Cardiac fibroblast (primary cell): Measurements from ENCODE around the gene PLTP.

ENCODE experiments used
- DNase-seq, 2 donors: peaks; one replicate each; pipeline versions ENCODE4 v3.0.0 to v3.0.0-alpha.2; 2010; ENCODE audit warnings: low read depth in 2 of 2
- H3K4me3 ChIP-seq, 2 donors: replicated peaks in 1 of 2; 1 replicate in 1 of 2; 2 replicates in 1 of 2; pipeline ENCODE4 v1.5.1; 2011; ENCODE audit warnings: low read depth in 2 of 2, low read length in 2 of 2, mild to moderate bottlenecking in 2 of 2, moderate library complexity in 1 of 2
- TF ChIP-seq, protein P1 (sequence below): IDR thresholded peaks from one replicate; pipeline ENCODE4 v1.5.1; 2011; ENCODE audit warnings: low read depth, mild to moderate bottlenecking, low read length, inconsistent platforms

PLTP gene

DNA sequence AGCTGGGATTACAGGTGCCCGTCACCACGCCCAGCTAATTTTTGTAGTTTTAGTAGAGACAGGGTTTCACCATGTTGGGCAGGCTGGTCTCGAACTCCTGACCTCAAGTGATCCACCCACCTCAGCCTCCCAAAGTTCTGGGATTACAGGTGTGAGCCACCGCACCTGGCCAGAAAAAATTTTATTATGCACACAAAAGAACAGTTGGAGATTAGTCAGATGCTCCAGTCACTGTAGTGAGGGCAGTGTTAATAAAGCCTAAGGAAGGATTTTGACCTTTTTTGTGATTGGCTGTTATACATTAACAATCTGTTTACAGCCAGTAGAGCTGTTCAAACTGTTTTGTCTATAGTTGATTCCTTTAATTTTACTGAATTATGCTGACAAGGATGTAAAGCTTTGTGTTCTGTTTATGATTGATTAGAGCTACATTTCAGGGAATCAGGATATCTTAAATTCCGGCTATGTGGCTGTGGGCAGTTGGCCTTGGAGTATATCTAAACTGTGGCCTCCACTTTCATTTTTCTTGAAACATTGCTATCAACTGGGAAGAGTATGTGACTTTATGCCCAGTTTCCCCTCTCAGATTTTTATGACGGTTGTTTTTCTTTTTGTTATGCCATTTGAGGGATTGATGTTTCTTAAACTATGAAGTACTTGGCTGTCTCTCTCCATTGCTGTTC lies 44.7 kb downstream of the PLTP start:
- no peak overlapping the region for H3K4me3 ChIP-seq
- no peak for DNase-seq
- TF ChIP-seq, protein P1, sequence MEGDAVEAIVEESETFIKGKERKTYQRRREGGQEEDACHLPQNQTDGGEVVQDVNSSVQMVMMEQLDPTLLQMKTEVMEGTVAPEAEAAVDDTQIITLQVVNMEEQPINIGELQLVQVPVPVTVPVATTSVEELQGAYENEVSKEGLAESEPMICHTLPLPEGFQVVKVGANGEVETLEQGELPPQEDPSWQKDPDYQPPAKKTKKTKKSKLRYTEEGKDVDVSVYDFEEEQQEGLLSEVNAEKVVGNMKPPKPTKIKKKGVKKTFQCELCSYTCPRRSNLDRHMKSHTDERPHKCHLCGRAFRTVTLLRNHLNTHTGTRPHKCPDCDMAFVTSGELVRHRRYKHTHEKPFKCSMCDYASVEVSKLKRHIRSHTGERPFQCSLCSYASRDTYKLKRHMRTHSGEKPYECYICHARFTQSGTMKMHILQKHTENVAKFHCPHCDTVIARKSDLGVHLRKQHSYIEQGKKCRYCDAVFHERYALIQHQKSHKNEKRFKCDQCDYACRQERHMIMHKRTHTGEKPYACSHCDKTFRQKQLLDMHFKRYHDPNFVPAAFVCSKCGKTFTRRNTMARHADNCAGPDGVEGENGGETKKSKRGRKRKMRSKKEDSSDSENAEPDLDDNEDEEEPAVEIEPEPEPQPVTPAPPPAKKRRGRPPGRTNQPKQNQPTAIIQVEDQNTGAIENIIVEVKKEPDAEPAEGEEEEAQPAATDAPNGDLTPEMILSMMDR, result no peak

- TF ChIP-seq, protein P1, result no peak
- DNase-seq, result no peak
- H3K4me3 ChIP-seq, result no peak overlapping the region
These were observed 45.5 kb downstream of the PLTP start for GRCh38 chr20:45866454-45866853.

- no peak for DNase-seq
- no peak overlapping the region for H3K4me3 ChIP-seq
- TF ChIP-seq, protein P1, result no peak
These were observed 48.1 kb downstream of the PLTP start for GRCh38 chr20:45863543-45864470.

DNA sequence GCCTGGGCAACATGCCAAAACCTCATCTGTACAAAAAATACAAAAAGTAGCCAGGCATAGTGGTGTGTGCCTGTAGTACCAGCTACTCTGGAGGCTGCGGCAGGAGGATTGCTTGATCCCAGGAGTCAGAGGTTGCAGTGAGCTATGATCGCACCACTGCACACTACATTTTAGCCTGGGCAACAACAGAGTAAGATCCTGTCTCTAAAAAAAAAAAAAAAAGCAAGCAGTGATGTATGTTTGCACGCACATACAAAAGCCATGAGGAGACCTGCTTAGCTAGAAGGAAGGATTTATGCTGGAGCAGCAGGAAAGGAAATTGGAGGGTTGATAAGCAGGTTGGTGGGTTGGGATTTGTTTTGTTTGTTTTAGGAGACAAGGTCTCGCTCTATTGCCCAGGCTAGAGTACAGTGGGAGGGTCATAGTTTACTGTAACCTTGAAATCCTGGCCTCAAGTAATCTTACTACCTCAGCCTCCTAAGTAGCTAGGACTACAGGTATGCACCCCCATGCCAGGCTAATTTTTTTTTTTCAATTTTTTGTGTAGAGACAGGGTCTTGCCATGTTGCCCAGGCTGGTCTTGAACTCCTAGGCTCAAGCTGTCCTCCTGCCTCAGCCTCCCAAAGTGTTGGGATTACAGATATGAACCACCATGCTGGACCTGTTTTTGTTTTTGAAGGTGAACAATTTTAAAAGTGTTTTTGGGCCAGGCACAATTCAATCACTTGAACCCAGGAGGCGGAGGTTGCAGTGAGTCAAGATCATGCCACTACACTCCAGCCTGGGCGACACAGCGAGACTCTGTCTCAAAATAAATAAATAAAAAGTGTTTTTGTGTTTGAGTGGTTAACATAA lies 50.5 kb downstream of the PLTP start:
- TF ChIP-seq, protein P1, result no peak
- DNase-seq, result peak in 1 of 2 donors; percentile 30
- H3K4me3 ChIP-seq, result no peak overlapping the region

DNA sequence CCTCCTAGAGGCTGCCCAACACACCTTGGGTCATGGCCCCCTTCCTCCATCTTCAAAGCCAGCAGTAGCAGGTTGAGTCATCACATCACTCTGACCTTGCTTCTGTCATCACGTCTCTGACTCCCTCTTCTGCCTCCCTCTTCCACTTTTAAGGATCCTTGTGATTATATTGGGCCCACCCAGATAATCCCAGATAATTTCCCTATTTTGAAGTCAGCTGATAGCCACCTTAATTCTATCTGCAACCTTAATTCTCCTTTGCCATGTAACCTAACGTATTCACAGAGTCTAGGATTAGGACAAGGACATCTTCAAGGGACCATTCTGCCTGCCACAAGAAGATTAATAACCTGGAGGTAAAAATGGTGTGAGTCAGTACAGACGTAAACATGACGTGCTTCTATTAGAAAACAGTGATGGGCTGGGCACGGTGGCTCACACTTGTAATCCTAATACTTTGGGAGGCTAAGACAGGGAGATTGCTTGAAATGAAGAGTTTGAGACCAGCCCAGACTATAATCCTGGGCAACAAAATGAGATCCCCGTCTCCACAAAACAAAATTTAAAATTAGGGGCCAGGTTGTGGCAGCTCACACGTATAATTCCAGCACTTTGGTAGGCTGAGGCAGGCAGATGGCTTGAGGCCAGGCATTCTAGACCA lies 51.3 kb downstream of the PLTP start:
- no peak overlapping the region for H3K4me3 ChIP-seq
- no peak for DNase-seq
- TF ChIP-seq, protein P1, result no peak

DNA sequence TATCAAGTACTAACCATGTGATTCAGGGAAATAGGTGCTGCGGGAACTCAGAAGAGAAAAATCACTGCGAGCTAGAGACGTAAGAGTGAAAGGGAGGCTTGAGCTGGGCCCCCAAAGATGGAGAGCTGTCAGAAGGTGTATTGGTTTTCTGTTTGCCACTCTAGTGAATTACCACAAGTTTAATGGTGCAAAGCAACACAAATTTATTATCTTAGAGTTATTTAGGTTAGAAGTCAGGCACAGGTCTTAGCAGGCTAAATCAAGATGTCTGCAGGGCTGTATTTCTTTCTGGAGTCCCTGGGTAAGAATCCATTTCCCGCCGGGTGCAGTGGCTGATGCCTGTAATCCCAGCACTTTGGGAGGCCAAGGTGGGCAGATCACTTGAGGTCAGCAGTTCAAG lies 52.0 kb downstream of the PLTP start:
- no peak overlapping the region for H3K4me3 ChIP-seq
- DNase-seq, result no peak
- TF ChIP-seq, protein P1, result no peak
